Colonic mucosa (tissue), 4 donors: ENCODE measurements around the gene ITPK1. TPM values are rescaled to one million over a fixed set of nuclear protein-coding genes. Genes with fewer than 3 reads are reported as not detected.

Experiments
- DNase-seq: peaks from one replicate; pipeline ENCODE4 v3.0.0-alpha.2; 2020
- H3K27ac ChIP-seq: fragments of 200-600 bp; one replicate; pipeline ENCODE4 v1.8.0; 2021
- H3K27me3 ChIP-seq: fragments of 200-600 bp; one replicate; pipeline ENCODE4 v1.8.0; 2021
- H3K36me3 ChIP-seq: fragments of 200-600 bp; one replicate; pipeline ENCODE4 v1.8.0; 2021
- H3K4me1 ChIP-seq: fragments of 200-600 bp; one replicate; pipeline ENCODE4 v1.8.0; 2021; ENCODE audit warnings: mild to moderate bottlenecking
- H3K4me3 ChIP-seq: fragments of 200-600 bp; one replicate; pipeline ENCODE4 v1.8.0; 2021
- H3K9ac ChIP-seq, 2 donors: one replicate each; pipeline ENCODE4 v1.7.0; 2013; ENCODE audit warnings: control low read depth in 2 of 2, low read depth in 2 of 2, low read length in 2 of 2
- H3K9me3 ChIP-seq: fragments of 200-600 bp; one replicate; pipeline ENCODE4 v1.8.0; 2021
- intact Hi-C: fragments of 100-400 bp; cut with DNase I; formaldehyde crosslinking; loops from one replicate; pipeline ENCODE4 v1.14.1; 2022
- total RNA-seq, 2 donors: library from RNA; stranded (reverse); fragmentation: NEBNext Ultra II Directional in 1 of 2; extraction: Animal tissue kit (Norgen Biotek cat#: 25700) in 1 of 2; gene quantifications; one replicate each; pipeline ENCODE4 v1.2.1, GENCODE V29; 2021
- TF ChIP-seq, protein P1 (sequence below): fragments of 200-600 bp; IDR thresholded peaks from one replicate; pipeline ENCODE4 v1.8.0; 2022; ENCODE audit warnings: antibody characterized with exemption, mild to moderate bottlenecking
- donor health status: healthy.
- donor health status: DM: no; HTN: no; CAD: no.
- donor health status: DM: no; HTN: no; CAD: no.

Gene ITPK1
- total RNA-seq, 2 donors from 2014 or later = 118 to 134 TPM

DNA sequence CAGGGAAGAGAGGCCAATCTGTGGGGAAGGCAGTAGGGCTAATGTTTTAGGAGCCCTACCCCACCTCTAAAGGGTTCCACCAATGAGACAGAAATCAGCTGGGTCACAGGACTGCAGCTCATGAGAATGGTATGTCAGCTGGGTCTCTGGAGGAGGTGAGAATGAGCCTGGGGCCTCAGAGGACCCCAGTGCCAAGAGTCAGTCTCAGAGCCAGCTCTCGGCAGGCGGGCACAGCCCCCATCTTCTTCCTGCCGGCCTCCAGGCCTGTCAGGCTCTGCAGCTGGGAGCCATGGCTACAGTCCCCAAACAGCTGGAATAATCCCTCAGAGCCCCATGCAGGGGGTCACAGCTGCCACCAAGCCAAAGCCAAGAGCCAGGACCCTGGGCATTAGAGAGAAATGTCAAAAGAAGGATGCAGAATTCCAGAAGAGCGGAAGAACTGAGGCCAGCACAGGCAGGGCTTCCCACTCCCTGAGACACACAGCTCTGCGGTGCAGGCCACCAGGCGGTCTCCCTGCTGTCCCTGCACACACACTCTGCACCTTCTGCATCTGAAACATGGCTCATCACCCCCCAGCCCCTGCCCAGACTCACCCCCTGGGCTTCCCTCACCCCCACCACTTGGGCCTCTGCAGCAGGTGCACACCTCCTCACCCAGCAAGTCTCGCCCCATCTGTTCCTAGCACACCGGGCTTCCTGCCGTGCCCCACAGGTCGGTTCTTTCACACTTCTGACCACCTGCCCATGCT lies 26.0 kb downstream of the ITPK1 start:
- no peak overlapping the region for H3K4me3 ChIP-seq
- H3K9me3 ChIP-seq = no peaks in the 10 kb centered on the region
- H3K9ac ChIP-seq = no peak overlapping the region
- no peak overlapping the region for H3K27ac ChIP-seq
- DNase-seq = no peak
- no peaks in the 10 kb centered on the region for H3K4me1 ChIP-seq
- no peaks in the 10 kb centered on the region for H3K36me3 ChIP-seq
- H3K27me3 ChIP-seq = no peaks in the 10 kb centered on the region
- TF ChIP-seq, protein P1, sequence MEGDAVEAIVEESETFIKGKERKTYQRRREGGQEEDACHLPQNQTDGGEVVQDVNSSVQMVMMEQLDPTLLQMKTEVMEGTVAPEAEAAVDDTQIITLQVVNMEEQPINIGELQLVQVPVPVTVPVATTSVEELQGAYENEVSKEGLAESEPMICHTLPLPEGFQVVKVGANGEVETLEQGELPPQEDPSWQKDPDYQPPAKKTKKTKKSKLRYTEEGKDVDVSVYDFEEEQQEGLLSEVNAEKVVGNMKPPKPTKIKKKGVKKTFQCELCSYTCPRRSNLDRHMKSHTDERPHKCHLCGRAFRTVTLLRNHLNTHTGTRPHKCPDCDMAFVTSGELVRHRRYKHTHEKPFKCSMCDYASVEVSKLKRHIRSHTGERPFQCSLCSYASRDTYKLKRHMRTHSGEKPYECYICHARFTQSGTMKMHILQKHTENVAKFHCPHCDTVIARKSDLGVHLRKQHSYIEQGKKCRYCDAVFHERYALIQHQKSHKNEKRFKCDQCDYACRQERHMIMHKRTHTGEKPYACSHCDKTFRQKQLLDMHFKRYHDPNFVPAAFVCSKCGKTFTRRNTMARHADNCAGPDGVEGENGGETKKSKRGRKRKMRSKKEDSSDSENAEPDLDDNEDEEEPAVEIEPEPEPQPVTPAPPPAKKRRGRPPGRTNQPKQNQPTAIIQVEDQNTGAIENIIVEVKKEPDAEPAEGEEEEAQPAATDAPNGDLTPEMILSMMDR = no peak
- intact Hi-C loops = no loop called here

DNA sequence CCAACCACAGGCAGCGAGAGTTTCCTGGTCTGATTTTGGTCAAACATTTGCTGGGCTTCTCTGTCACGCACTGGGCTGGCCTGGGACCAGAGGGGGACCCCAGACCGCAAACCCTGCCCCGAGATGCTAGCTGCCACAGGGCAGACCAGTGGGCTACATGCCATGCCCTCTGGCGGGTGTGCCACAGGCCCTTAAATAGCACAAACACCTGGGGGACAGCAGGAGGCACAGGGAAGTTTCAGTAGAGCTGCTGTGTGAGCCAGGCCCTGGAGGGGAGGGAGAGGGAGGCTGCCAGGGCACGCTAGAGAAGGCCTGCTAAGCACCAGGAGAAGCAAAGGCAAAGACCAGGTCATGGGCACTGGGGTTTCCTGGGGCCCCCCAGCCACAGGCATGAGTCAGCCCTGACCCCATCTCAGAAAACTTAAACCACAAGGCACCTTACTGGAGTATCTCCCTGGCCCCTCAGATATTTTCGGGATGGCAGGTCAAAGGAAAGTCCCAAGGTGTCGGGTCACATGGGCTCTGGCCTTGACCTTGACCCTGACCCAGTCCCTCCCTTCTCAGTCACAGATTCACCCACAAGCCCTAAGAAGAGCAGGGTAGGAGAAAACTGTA lies 29.2 kb downstream of the ITPK1 start:
- DNase-seq = no peak
- Histone ChIP-seq H3K27ac (no peak overlapping the region), H3K27me3 (no peaks in the 10 kb centered on the region), H3K4me3 (no peak overlapping the region), H3K36me3 (no peaks in the 10 kb centered on the region), H3K4me1 (peaks cover 2% of the 10 kb centered on the region), H3K9me3 (no peaks in the 10 kb centered on the region), H3K9ac (no peak overlapping the region)
- TF ChIP-seq, protein P1 = no peak
- intact Hi-C loops = no loop called here

DNA sequence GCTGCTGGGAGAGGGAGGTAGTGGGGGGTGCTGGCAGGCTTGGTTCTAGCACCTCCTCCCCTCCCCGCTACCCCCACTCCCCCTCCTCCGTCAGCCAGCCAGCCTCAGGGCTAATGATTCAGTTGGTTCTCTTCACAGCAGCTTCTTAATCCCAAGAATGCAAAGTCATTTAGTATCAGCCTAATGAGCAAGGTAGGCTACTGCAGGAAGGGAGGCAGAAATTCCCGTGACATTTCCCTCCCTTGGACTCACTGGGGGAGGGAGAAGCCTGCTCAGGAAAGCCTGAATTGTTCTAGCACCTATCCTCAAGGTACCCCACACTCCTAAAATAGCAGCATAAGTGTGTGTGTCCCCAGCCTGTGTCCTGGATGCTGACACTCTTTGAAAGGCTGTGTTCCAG lies 29.8 kb downstream of the ITPK1 start:
- Histone ChIP-seq H3K27me3 (no peaks in the 10 kb centered on the region), H3K27ac (no peak overlapping the region), H3K9ac (no peak overlapping the region), H3K4me3 (no peak overlapping the region), H3K9me3 (no peaks in the 10 kb centered on the region), H3K36me3 (no peaks in the 10 kb centered on the region), H3K4me1 (peaks cover 3% of the 10 kb centered on the region)
- TF ChIP-seq, protein P1 = no peak
- intact Hi-C loops = no loop called here
- DNase-seq = no peak

DNA sequence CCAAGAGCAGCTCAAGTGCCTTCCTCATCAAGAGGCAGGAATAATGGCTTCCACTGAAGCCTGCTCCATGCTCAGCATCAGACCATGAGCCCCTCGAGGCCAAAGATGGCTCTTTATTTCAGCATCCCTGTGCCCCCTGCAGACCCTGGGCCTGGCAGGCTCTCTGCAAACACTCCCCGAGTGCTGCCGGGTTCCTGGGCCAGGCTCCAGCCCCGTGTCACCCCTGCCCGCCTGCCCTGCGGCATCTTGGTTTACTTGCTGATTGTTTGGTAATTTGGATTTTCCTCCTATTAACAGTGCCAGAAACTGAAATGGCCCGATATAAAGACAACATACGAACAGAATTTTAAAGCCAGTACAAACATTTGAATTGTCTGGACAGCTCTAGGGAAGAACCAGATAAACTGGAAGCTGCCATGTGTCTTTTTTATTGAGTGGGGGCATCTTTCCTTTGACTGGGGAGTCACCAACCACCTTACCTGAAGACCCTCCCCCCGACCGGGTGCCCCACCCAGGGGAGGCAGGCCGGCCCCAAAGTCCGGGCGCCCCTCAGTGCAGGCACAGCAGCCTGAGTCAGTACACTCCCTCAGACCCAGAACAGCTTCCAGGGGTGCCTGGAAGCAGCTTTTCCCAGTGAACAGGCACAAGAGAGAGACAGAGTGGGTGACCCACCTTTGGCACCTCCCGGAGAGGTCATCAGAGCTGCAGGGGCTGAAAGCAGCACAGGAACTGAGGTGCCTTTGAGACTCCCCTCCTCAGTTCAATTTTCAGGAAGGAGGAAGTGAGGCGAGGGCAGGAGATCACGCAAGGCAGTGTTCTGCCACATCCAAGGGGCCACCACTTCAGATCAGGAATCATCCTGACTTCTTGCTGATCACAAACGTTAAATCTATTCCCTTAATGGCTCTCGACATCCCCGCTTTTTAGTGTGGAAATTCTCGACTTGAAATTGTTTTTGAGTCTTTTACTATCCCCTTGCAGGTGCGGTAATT lies 30.6 kb downstream of the ITPK1 start:
- Histone ChIP-seq H3K27me3 (no peaks in the 10 kb centered on the region), H3K9ac (no peak overlapping the region), H3K4me3 (no peak overlapping the region), H3K27ac (no peak overlapping the region), H3K9me3 (no peaks in the 10 kb centered on the region), H3K4me1 (peaks cover 3% of the 10 kb centered on the region), H3K36me3 (no peaks in the 10 kb centered on the region)
- intact Hi-C loops = no loop called here
- TF ChIP-seq, protein P1 = no peak
- no peak for DNase-seq

DNA sequence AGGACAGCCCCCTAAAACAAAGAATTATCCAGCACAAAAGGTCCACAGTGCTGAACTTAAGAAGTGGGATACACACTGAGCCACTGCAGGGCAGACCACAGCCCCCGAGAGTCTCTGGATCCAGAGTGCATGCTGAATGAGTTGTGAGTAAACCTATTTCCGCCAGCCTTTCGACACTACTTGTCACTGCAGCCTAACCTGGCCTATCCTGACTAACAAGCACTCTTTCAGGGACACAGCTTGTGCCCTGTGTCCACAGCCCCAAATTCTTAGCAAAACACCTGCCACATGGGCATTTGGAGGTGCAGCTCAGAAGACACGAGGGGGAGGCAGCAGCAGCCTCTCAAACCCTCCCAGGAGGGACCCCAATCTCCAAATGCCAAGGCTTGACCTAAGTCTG lies 31.3 kb downstream of the ITPK1 start:
- H3K9ac ChIP-seq = no peak overlapping the region
- no peaks in the 10 kb centered on the region for H3K9me3 ChIP-seq
- intact Hi-C loops = no loop called here
- H3K36me3 ChIP-seq = no peaks in the 10 kb centered on the region
- H3K4me1 ChIP-seq = peaks cover 3% of the 10 kb centered on the region
- H3K27ac ChIP-seq = no peak overlapping the region
- DNase-seq = no peak
- TF ChIP-seq, protein P1 = no peak
- H3K27me3 ChIP-seq = no peaks in the 10 kb centered on the region
- H3K4me3 ChIP-seq = no peak overlapping the region
